OCI-LY3 (cell line): ENCODE data around the gene TK2.

Source experiments
- EZH2phosphoT487 ChIP-seq: fragments of 200-600 bp; shearing (Covaris generic); IDR thresholded peaks from 2 replicates; pipeline ENCODE4 v1.6.1; 2018; ENCODE audit warnings: antibody characterized with exemption, mixed run types, low read depth
- TF ChIP-seq, protein P1 (sequence below): fragments of 200-600, 300-600 bp; sonication (generic); IDR thresholded peaks from 2 replicates; pipeline ENCODE4 v1.5.1; 2014; ENCODE audit warnings: antibody characterized with exemption, low read length, low read depth

DNA sequence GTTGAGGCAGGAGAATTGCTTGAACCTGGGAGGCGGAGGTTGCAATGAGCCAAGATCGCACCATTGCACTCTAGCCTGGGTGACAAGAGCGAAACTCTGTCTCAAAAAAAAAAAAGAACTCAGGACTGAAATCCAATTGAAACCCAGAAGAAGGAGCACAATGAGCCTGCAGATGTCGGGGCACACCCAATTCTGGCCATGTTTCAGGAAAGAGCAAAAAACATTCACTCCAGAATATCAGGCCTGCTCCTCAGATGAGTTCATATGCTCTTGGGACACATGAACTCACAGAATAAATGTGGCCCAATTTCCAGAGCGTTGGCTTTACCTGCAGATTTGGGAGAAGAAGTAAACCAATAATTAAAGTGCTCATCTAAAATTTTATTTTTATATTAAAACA is 26.4 kb upstream of the TK2 start:
- TF ChIP-seq, protein P1, sequence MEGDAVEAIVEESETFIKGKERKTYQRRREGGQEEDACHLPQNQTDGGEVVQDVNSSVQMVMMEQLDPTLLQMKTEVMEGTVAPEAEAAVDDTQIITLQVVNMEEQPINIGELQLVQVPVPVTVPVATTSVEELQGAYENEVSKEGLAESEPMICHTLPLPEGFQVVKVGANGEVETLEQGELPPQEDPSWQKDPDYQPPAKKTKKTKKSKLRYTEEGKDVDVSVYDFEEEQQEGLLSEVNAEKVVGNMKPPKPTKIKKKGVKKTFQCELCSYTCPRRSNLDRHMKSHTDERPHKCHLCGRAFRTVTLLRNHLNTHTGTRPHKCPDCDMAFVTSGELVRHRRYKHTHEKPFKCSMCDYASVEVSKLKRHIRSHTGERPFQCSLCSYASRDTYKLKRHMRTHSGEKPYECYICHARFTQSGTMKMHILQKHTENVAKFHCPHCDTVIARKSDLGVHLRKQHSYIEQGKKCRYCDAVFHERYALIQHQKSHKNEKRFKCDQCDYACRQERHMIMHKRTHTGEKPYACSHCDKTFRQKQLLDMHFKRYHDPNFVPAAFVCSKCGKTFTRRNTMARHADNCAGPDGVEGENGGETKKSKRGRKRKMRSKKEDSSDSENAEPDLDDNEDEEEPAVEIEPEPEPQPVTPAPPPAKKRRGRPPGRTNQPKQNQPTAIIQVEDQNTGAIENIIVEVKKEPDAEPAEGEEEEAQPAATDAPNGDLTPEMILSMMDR = no peak
- TF ChIP-seq EZH2phosphoT487 = no peak
